Measurements from ENCODE around the gene CAMTA1. TPM values are rescaled to one million over a fixed set of nuclear protein-coding genes. Genes with fewer than 3 reads are reported as not detected.

The CAMTA1 gene
- total and polyA plus RNA-seq, 2 experiments from 2014 or later: 213 to 341 TPM

DNA sequence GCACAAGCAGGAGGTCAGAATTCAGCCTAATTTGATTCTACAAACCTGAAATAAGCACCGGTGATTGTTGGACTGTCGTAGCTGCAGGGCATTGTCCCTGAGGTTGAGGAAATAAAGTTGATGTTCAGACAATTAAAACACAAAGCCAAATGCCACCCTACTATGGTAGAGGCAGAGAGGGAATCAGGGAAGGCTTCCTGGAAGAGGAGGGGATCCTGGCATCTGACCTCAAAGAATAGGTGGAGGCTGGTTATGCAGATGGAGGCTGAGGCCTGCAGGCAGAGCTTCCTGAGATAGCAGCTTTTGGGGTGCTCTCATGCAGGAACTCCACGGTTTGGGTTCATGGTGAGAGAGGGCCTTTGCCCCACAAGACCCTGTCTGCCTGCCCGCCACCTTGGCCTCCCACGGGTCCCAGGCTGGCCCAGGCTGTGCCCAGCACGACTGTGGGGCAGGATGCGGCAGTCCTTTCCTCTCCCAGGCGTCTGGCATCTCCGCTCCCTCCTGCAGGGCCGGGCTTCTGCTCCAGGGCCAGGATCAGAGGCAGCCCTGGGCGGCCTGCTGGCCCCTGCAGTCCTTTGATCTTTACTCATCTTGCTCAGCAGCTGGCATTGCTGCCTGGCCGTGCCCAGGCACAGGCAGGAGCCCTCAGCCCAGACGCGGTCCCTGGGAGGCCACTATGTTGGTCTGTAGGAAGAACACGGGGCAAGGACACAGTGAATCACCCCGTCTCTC, 851.7 kb downstream of the CAMTA1 start:
- TF ChIP-seq, protein P1, sequence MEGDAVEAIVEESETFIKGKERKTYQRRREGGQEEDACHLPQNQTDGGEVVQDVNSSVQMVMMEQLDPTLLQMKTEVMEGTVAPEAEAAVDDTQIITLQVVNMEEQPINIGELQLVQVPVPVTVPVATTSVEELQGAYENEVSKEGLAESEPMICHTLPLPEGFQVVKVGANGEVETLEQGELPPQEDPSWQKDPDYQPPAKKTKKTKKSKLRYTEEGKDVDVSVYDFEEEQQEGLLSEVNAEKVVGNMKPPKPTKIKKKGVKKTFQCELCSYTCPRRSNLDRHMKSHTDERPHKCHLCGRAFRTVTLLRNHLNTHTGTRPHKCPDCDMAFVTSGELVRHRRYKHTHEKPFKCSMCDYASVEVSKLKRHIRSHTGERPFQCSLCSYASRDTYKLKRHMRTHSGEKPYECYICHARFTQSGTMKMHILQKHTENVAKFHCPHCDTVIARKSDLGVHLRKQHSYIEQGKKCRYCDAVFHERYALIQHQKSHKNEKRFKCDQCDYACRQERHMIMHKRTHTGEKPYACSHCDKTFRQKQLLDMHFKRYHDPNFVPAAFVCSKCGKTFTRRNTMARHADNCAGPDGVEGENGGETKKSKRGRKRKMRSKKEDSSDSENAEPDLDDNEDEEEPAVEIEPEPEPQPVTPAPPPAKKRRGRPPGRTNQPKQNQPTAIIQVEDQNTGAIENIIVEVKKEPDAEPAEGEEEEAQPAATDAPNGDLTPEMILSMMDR (IDR thresholded peaks at IDR 0.05; ENCODE audit: low read depth, low read length): no peak
- no peak for DNase-seq (ENCODE audit: low read depth in 1 of 2, low spot score in 1 of 2)
- Histone ChIP-seq H3K4me3 (no peak overlapping the region), H3K27me3 (no peaks in the 10 kb centered on the region), H3K9me3 (ENCODE audit: low read depth) (no peaks in the 10 kb centered on the region), H3K4me1 (ENCODE audit: low read depth) (no peaks in the 10 kb centered on the region), H3K27ac (no peak overlapping the region), H3K36me3 (no peaks in the 10 kb centered on the region)

DNA sequence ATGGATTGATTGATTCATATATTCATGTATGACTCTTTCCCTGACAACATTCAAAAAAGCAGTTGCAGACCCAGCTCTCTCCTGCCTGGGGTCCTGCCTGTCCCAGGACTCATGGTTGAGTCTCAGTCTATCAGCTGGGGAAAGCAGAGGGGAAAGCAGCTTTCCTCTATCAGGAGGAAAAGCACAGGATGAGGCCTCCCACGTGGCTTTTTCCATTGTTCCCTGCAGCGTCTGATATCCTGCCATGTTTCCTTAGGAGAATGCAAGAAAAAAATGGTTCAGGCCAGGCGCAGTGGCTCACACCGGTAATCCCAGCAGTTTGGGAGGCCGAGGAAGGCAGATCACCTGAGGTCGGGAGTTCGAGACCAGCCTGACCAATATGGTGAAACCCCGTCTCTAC, 852.8 kb downstream of the CAMTA1 start:
- Histone ChIP-seq H3K4me1 (ENCODE audit: low read depth) (no peaks in the 10 kb centered on the region), H3K36me3 (no peaks in the 10 kb centered on the region), H3K4me3 (no peak overlapping the region), H3K27me3 (no peaks in the 10 kb centered on the region), H3K9me3 (ENCODE audit: low read depth) (no peaks in the 10 kb centered on the region), H3K27ac (no peak overlapping the region)
- peak in 1 of 2 donors; percentile 40 for DNase-seq (ENCODE audit: low read depth in 1 of 2, low spot score in 1 of 2)
- TF ChIP-seq, protein P1 (IDR thresholded peaks at IDR 0.05; ENCODE audit: low read depth, low read length): no peak

GRCh38 chr1:7639435-7640131, 854.3 kb downstream of the CAMTA1 start:
- no peak for DNase-seq (ENCODE audit: low read depth in 1 of 2, low spot score in 1 of 2)
- Histone ChIP-seq H3K27ac (no peak overlapping the region), H3K4me1 (ENCODE audit: low read depth) (no peaks in the 10 kb centered on the region), H3K9me3 (ENCODE audit: low read depth) (no peaks in the 10 kb centered on the region), H3K4me3 (no peak overlapping the region), H3K36me3 (no peaks in the 10 kb centered on the region), H3K27me3 (no peaks in the 10 kb centered on the region)
- TF ChIP-seq, protein P1 (IDR thresholded peaks at IDR 0.05; ENCODE audit: low read depth, low read length): no peak

DNA sequence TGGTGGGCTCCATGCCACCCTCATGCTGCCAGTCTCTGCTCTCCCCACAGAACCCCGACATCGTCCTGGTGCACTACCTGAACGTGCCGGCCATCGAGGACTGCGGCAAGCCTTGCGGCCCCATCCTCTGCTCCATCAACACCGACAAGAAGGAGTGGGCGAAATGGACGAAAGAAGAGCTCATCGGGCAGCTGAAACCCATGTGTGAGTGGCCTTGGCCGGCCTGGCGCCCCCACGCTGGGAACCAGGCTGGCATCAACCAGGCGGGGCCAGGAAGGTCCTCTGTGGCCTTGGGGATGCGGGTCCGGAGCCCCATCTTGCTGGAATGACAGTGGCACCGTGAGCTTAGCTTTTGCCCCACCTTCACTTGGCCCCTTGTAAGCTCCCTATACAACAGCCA, 855.1 kb downstream of the CAMTA1 start:
- TF ChIP-seq, protein P1 (IDR thresholded peaks at IDR 0.05; ENCODE audit: low read depth, low read length): no peak
- Histone ChIP-seq H3K9me3 (ENCODE audit: low read depth) (no peaks in the 10 kb centered on the region), H3K4me1 (ENCODE audit: low read depth) (no peaks in the 10 kb centered on the region), H3K27me3 (no peaks in the 10 kb centered on the region), H3K27ac (no peak overlapping the region), H3K4me3 (no peak overlapping the region), H3K36me3 (no peaks in the 10 kb centered on the region)
- DNase-seq (ENCODE audit: low read depth in 1 of 2, low spot score in 1 of 2): no peak

- no peaks in the 10 kb centered on the region for H3K4me1 ChIP-seq (ENCODE audit: low read depth)
- H3K9me3 ChIP-seq (ENCODE audit: low read depth): no peaks in the 10 kb centered on the region
- no peak for DNase-seq (ENCODE audit: low read depth in 1 of 2, low spot score in 1 of 2)
- no peaks in the 10 kb centered on the region for H3K27me3 ChIP-seq
- TF ChIP-seq, protein P1 (IDR thresholded peaks at IDR 0.05; ENCODE audit: low read depth, low read length): no peak
- H3K4me3 ChIP-seq: no peak overlapping the region
- no peak overlapping the region for H3K27ac ChIP-seq
- H3K36me3 ChIP-seq: no peaks in the 10 kb centered on the region
Observed at GRCh38 chr1:7640920-7641585, 855.8 kb downstream of the CAMTA1 start.

All from cardiac muscle cell (in vitro differentiated cells and primary cell).